Karpas-422 (cell line): ENCODE results near the gene FAM20C. TPM values are rescaled to one million over a fixed set of nuclear protein-coding genes. Genes with fewer than 3 reads are reported as not detected.
"Not testable (repeated sequence)": the region's sequence is repeated elsewhere in the genome, so short reads cannot be mapped to it uniquely, and the experiment has no call there.

ENCODE experiments used
- DNase-seq: peaks from one replicate; pipeline ENCODE4 v3.0.0-alpha.2; 2015
- H2AFZ ChIP-seq: fragments of 200-600 bp; sonication (generic); 2 replicates; pipeline ENCODE4 v1.6.1; 2014; ENCODE audit warnings: antibody characterized with exemption, low read length, mixed read lengths
- H3K27ac ChIP-seq: fragments of 200-600 bp; sonication (generic); 2 replicates; pipeline ENCODE4 v1.5.1; 2014; ENCODE audit warnings: mild to moderate bottlenecking, low read length, moderate library complexity
- H3K27me3 ChIP-seq: fragments of 200-600 bp; sonication (generic); 2 replicates; pipeline ENCODE4 v1.6.1; 2014; ENCODE audit warnings: low read length, mixed read lengths
- H3K36me3 ChIP-seq: fragments of 200-600 bp; sonication (generic); 2 replicates; pipeline ENCODE4 v1.6.1; 2014; ENCODE audit warnings: low read length, mixed read lengths; ENCODE audit not compliant: insufficient read depth
- H3K4me1 ChIP-seq: fragments of 200-600 bp; sonication (generic); 2 replicates; pipeline ENCODE4 v1.6.1; 2014; ENCODE audit warnings: mild to moderate bottlenecking, low read length, mixed read lengths
- H3K4me2 ChIP-seq: fragments of 200-600 bp; sonication (generic); 2 replicates; pipeline ENCODE4 v1.6.1; 2014; ENCODE audit warnings: low read length, low read depth, mild to moderate bottlenecking; ENCODE audit not compliant: poor library complexity, severe bottlenecking
- H3K4me3 ChIP-seq: fragments of 200-600 bp; sonication (generic); 2 replicates; pipeline ENCODE4 v1.5.1; 2014; ENCODE audit warnings: mild to moderate bottlenecking, antibody characterized with exemption, low read length, mixed read lengths
- H3K79me2 ChIP-seq: fragments of 200-600 bp; sonication (generic); 2 replicates; pipeline ENCODE4 v1.6.1; 2014; ENCODE audit warnings: mild to moderate bottlenecking, low read length, mixed read lengths
- H3K9ac ChIP-seq: fragments of 200-600 bp; sonication (generic); 2 replicates; pipeline ENCODE4 v1.6.0; 2014; ENCODE audit warnings: low read length
- H3K9me2 ChIP-seq: fragments of 200-600 bp; sonication (generic), shearing (Covaris generic); replicated peaks from 2 replicates; pipeline ENCODE4 v1.6.0; 2014; ENCODE audit warnings: mild to moderate bottlenecking, low read length, moderate library complexity; ENCODE audit not compliant: insufficient read depth
- H3K9me3 ChIP-seq: fragments of 300-700, 200-600 bp; sonication (generic); 2 replicates; pipeline ENCODE4 v1.6.1; 2014; ENCODE audit warnings: low read length, mixed read lengths
- H4K20me1 ChIP-seq: fragments of 200-600 bp; sonication (generic); 2 replicates; pipeline ENCODE4 v1.6.1; 2014; ENCODE audit warnings: mild to moderate bottlenecking, antibody characterized with exemption, low read length, low read depth; ENCODE audit not compliant: insufficient read depth
- total RNA-seq: library from RNA; depleted of rRNA; stranded (reverse); fragments of >200 nt; shearing (Covaris generic); gene quantifications from 2 replicates; pipeline ENCODE4 v1.2.3, GENCODE V29; 2014; ENCODE audit warnings: low replicate concordance

Gene FAM20C
- total RNA-seq, 1 experiment from 2014 or later: not detected

DNA sequence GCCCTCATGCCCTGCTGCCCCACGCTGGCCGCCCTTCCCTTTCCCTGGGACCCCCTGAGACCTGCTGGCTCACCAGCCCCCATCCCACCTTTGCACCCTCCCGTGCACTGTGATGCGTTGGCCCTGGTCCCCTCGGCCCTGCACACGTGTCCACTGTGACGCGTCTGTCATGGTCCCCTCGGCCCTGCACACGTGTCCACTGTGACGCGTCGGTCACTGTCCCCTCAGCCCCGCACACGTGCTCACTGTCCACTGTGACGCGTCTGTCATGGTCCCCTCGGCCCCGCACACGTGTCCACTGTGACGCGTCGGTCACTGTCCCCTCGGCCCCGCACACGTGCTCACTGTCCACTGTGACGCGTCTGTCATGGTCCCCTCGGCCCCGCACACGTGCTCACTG is 14.0 kb downstream of the FAM20C start:
- not testable (repeated sequence) for H4K20me1 ChIP-seq

GRCh38 chr7:207418-208129 is 15.2 kb downstream of the FAM20C start:
- Histone ChIP-seq H3K4me1 (no peaks in the 10 kb centered on the region), H3K79me2 (no peaks in the 10 kb centered on the region), H3K27me3 (no peaks in the 10 kb centered on the region), H3K9ac (no peak overlapping the region), H3K36me3 (no peaks in the 10 kb centered on the region), H2AFZ (no peak overlapping the region), H4K20me1 (no peaks in the 10 kb centered on the region), H3K4me2 (no peak overlapping the region), H3K4me3 (no peak overlapping the region), H3K27ac (no peak overlapping the region), H3K9me2 (no peaks in the 10 kb centered on the region), H3K9me3 (peaks cover 6% of the 10 kb centered on the region; the same call in 1 of the 2 replicates)
- DNase-seq: no peak

More for the DNA sequence above, 14.0 kb downstream of the FAM20C start:
- H3K4me3 ChIP-seq, H3K9me3 ChIP-seq, H3K9me2 ChIP-seq, H3K27ac ChIP-seq, H3K4me2 ChIP-seq, H3K9ac ChIP-seq, H3K79me2 ChIP-seq, H3K36me3 ChIP-seq, DNase-seq, H3K4me1 ChIP-seq, H2AFZ ChIP-seq, H3K27me3 ChIP-seq: not testable (repeated sequence)

GRCh38 chr7:208130-208673 is 15.8 kb downstream of the FAM20C start:
- no peak overlapping the region for H3K9ac ChIP-seq
- H3K4me3 ChIP-seq: no peak overlapping the region
- H3K27me3 ChIP-seq: no peaks in the 10 kb centered on the region
- H4K20me1 ChIP-seq: no peaks in the 10 kb centered on the region
- H3K9me2 ChIP-seq: no peaks in the 10 kb centered on the region
- no peak overlapping the region for H2AFZ ChIP-seq
- H3K4me2 ChIP-seq: no peak overlapping the region
- H3K79me2 ChIP-seq: no peaks in the 10 kb centered on the region
- no peaks in the 10 kb centered on the region for H3K4me1 ChIP-seq
- no peaks in the 10 kb centered on the region for H3K36me3 ChIP-seq
- peaks cover 6% of the 10 kb centered on the region; the same call in 1 of the 2 replicates for H3K9me3 ChIP-seq
- H3K27ac ChIP-seq: no peak overlapping the region
- no peak for DNase-seq

DNA sequence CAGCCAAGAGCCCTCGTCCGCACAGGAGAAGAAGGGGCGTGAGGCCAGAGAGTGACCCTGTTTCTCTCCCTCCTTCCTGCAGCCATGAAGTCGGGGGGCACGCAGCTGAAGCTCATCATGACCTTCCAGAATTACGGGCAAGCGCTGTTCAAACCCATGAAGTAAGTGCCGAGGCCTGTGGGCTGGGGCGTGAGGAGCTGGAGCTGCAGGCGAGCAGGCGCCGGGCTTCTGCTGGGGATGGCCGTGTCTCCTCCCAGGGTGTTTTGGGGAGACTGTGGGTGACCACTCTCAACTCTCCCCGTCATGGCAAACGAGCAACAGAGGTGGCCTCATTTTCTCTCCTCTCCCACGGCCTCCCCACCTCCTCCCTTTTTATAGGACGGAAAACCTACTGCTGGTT is 16.4 kb downstream of the FAM20C start:
- Histone ChIP-seq H3K9ac (no peak overlapping the region), H4K20me1 (no peaks in the 10 kb centered on the region)
- no peak for DNase-seq

GRCh38 chr7:209416-209815 is 17.0 kb downstream of the FAM20C start:
- Histone ChIP-seq H3K36me3 (no peaks in the 10 kb centered on the region), H4K20me1 (no peaks in the 10 kb centered on the region), H2AFZ (no peak overlapping the region), H3K9me2 (no peaks in the 10 kb centered on the region), H3K9me3 (peaks cover 6% of the 10 kb centered on the region; the same call in 1 of the 2 replicates), H3K4me2 (no peak overlapping the region), H3K9ac (no peak overlapping the region), H3K27ac (no peak overlapping the region), H3K27me3 (no peaks in the 10 kb centered on the region), H3K4me1 (no peaks in the 10 kb centered on the region), H3K79me2 (no peaks in the 10 kb centered on the region), H3K4me3 (no peak overlapping the region)
- no peak for DNase-seq

More for the DNA sequence above, 16.4 kb downstream of the FAM20C start:
- Histone ChIP-seq H3K36me3 (no peaks in the 10 kb centered on the region), H2AFZ (no peak overlapping the region), H3K4me1 (no peaks in the 10 kb centered on the region), H3K4me2 (no peak overlapping the region), H3K9me3 (peaks cover 6% of the 10 kb centered on the region; the same call in 1 of the 2 replicates), H3K4me3 (no peak overlapping the region), H3K27ac (no peak overlapping the region), H3K27me3 (no peaks in the 10 kb centered on the region), H3K79me2 (no peaks in the 10 kb centered on the region), H3K9me2 (no peaks in the 10 kb centered on the region)

- H3K79me2 ChIP-seq: no peaks in the 10 kb centered on the region
- H3K27me3 ChIP-seq: no peaks in the 10 kb centered on the region
- H3K36me3 ChIP-seq: no peaks in the 10 kb centered on the region
- no peaks in the 10 kb centered on the region for H3K4me1 ChIP-seq
- H3K27ac ChIP-seq: no peak overlapping the region
- H3K9ac ChIP-seq: no peak overlapping the region
- no peak for DNase-seq
- no peak overlapping the region for H2AFZ ChIP-seq
- H3K4me2 ChIP-seq: no peak overlapping the region
- no peaks in the 10 kb centered on the region for H4K20me1 ChIP-seq
- no peak overlapping the region for H3K4me3 ChIP-seq
- no peaks in the 10 kb centered on the region for H3K9me2 ChIP-seq
- H3K9me3 ChIP-seq: peaks cover 6% of the 10 kb centered on the region; the same call in 1 of the 2 replicates
These were observed 17.5 kb downstream of the FAM20C start for GRCh38 chr7:209906-210305.

- no peak overlapping the region for H3K9ac ChIP-seq
- H3K4me3 ChIP-seq: no peak overlapping the region
- H4K20me1 ChIP-seq: no peaks in the 10 kb centered on the region
- H3K27me3 ChIP-seq: no peaks in the 10 kb centered on the region
- H3K4me2 ChIP-seq: no peak overlapping the region
- H3K36me3 ChIP-seq: no peaks in the 10 kb centered on the region
- no peaks in the 10 kb centered on the region for H3K79me2 ChIP-seq
- H3K4me1 ChIP-seq: no peaks in the 10 kb centered on the region
- no peak for DNase-seq
- no peak overlapping the region for H3K27ac ChIP-seq
- no peak overlapping the region for H2AFZ ChIP-seq
- H3K9me2 ChIP-seq: no peaks in the 10 kb centered on the region
- H3K9me3 ChIP-seq: peaks cover 2% of the 10 kb centered on the region; the same call in 1 of the 2 replicates
These were observed 18.1 kb downstream of the FAM20C start for GRCh38 chr7:210401-210925.

GRCh38 chr7:211033-211714 is 18.8 kb downstream of the FAM20C start:
- H3K4me3 ChIP-seq: no peak overlapping the region
- no peaks in the 10 kb centered on the region for H3K9me2 ChIP-seq
- H4K20me1 ChIP-seq: no peaks in the 10 kb centered on the region
- no peaks in the 10 kb centered on the region for H3K79me2 ChIP-seq
- H3K27ac ChIP-seq: no peak overlapping the region
- no peaks in the 10 kb centered on the region for H3K36me3 ChIP-seq
- no peaks in the 10 kb centered on the region for H3K27me3 ChIP-seq
- H3K4me1 ChIP-seq: no peaks in the 10 kb centered on the region
- DNase-seq: no peak
- no peak overlapping the region for H3K4me2 ChIP-seq
- H2AFZ ChIP-seq: no peak overlapping the region
- H3K9me3 ChIP-seq: peaks cover 2% of the 10 kb centered on the region; the same call in 1 of the 2 replicates
- no peak overlapping the region for H3K9ac ChIP-seq
